ENCODE results near the gene ACCS. TPM values are rescaled to one million over a fixed set of nuclear protein-coding genes. Genes with fewer than 3 reads are reported as not detected.

Gene ACCS
- total RNA-seq, 1 donor from 2014 or later, result 38.8 TPM

GRCh38 chr11:44112091-44112821 is 46.2 kb downstream of the ACCS start:
- no peak for TF ChIP-seq CTCF (IDR thresholded peaks at IDR 0.05; ENCODE audit: unreplicated experiment)
- no peak for DNase-seq (ENCODE audit: low spot score)
- H3K9me3 Mint-ChIP-seq (ENCODE audit: unreplicated experiment), result no peaks in the 10 kb centered on the region
- H3K4me3 Mint-ChIP-seq (ENCODE audit: unreplicated experiment), result no peak overlapping the region
- H3K27ac Mint-ChIP-seq (ENCODE audit: unreplicated experiment), result no peak overlapping the region
- peaks cover 2% of the 10 kb centered on the region for H3K27me3 Mint-ChIP-seq (ENCODE audit: unreplicated experiment)
- H3K4me1 Mint-ChIP-seq (ENCODE audit: unreplicated experiment), result peaks cover 15% of the 10 kb centered on the region
- peaks cover 42% of the 10 kb centered on the region for H3K36me3 Mint-ChIP-seq (ENCODE audit: low read depth, unreplicated experiment)

DNA sequence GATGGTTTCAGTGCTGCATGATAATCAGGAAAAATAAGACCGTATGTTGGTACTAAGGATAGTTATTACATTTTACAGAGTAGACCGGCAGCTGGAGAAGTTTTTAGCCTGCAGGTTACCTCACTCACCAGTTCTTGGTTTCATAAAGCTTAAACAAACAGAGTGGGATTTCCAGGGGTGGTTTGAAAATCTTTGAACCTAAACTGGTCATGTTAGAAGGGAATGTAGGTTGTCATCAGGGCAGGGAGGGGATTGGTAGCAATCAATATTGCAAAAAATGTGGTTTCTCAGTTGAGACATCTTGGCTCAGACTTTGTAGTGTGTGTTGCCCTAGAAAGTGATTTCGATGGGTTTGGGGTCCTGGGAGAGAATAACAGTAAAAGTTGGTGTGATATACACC is 46.9 kb downstream of the ACCS start:
- Mint-ChIP-seq H3K4me1 (ENCODE audit: unreplicated experiment) (peaks cover 15% of the 10 kb centered on the region), H3K4me3 (ENCODE audit: unreplicated experiment) (no peak overlapping the region), H3K27ac (ENCODE audit: unreplicated experiment) (no peak overlapping the region), H3K9me3 (ENCODE audit: unreplicated experiment) (no peaks in the 10 kb centered on the region), H3K36me3 (ENCODE audit: low read depth, unreplicated experiment) (peaks cover 38% of the 10 kb centered on the region), H3K27me3 (ENCODE audit: unreplicated experiment) (peaks cover 2% of the 10 kb centered on the region)
- DNase-seq (ENCODE audit: low spot score), result no peak
- no peak for TF ChIP-seq CTCF (IDR thresholded peaks at IDR 0.05; ENCODE audit: unreplicated experiment)

- H3K36me3 Mint-ChIP-seq (ENCODE audit: low read depth, unreplicated experiment), result peaks cover 37% of the 10 kb centered on the region
- no peak for TF ChIP-seq CTCF (IDR thresholded peaks at IDR 0.05; ENCODE audit: unreplicated experiment)
- H3K4me1 Mint-ChIP-seq (ENCODE audit: unreplicated experiment), result peaks cover 15% of the 10 kb centered on the region
- DNase-seq (ENCODE audit: low spot score), result no peak
- H3K27me3 Mint-ChIP-seq (ENCODE audit: unreplicated experiment), result peaks cover 2% of the 10 kb centered on the region
- no peak overlapping the region for H3K4me3 Mint-ChIP-seq (ENCODE audit: unreplicated experiment)
- H3K27ac Mint-ChIP-seq (ENCODE audit: unreplicated experiment), result no peak overlapping the region
- no peaks in the 10 kb centered on the region for H3K9me3 Mint-ChIP-seq (ENCODE audit: unreplicated experiment)
Measured at GRCh38 chr11:44113572-44113971, 47.5 kb downstream of the ACCS start.

DNA sequence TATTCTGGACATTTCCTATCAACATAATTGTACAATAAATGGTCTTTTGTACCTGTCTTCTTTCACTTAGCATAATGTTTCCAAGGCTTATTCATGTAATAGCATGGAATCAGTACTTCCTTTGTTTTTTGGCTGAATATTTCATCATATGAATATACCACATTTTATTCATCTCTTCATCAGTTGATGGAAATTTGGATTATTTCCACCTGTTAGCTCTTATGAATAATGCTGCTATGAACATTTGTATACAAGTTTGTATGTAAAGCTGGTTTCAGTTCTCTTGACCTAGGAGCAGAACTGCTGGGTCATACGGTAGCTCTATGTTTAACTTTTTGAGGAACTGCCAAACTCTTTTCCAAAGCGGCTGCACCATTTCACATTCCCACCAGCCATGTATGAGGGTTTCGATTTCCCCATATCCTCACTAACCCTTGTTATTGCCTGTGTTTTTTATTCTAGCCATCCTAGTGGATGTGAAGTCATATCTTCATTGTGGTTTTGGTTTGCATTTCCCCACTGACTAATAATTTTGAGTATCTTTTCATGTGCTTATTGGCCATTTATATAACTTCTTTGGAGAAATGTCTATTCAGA is 50.3 kb downstream of the ACCS start:
- no peak for TF ChIP-seq CTCF (IDR thresholded peaks at IDR 0.05; ENCODE audit: unreplicated experiment)
- Mint-ChIP-seq H3K36me3 (ENCODE audit: low read depth, unreplicated experiment) (peaks cover 45% of the 10 kb centered on the region), H3K4me3 (ENCODE audit: unreplicated experiment) (no peak overlapping the region), H3K9me3 (ENCODE audit: unreplicated experiment) (no peaks in the 10 kb centered on the region), H3K4me1 (ENCODE audit: unreplicated experiment) (peaks cover 10% of the 10 kb centered on the region), H3K27ac (ENCODE audit: unreplicated experiment) (no peak overlapping the region), H3K27me3 (ENCODE audit: unreplicated experiment) (peaks cover 2% of the 10 kb centered on the region)
- DNase-seq (ENCODE audit: low spot score), result no peak

DNA sequence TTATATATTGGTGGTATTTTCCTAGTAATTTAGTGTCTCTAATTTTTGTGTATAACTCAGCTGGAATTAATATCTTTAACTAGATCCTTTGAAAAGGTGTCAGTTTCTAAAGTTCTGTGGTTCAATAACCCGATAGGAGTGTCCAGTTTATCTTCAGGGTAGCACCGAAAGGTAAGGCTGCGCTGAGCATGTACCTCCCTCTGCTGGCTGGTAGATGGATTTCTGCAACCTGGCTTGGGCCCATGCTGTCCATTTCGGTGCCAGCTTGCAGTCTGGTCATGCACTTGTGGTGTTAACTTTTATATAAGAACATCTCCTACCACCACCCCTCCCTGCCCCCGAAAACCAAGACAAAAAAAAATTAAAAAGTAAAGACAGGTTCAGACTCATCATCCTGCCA is 54.1 kb downstream of the ACCS start:
- TF ChIP-seq CTCF (IDR thresholded peaks at IDR 0.05; ENCODE audit: unreplicated experiment), result no peak
- Mint-ChIP-seq H3K4me1 (ENCODE audit: unreplicated experiment) (no peaks in the 10 kb centered on the region), H3K27me3 (ENCODE audit: unreplicated experiment) (no peaks in the 10 kb centered on the region), H3K36me3 (ENCODE audit: low read depth, unreplicated experiment) (peaks cover 28% of the 10 kb centered on the region), H3K4me3 (ENCODE audit: unreplicated experiment) (no peak overlapping the region), H3K27ac (ENCODE audit: unreplicated experiment) (no peak overlapping the region), H3K9me3 (ENCODE audit: unreplicated experiment) (no peaks in the 10 kb centered on the region)
- DNase-seq (ENCODE audit: low spot score), result peak; percentile 10
